Endothelial cell of umbilical vein (primary cell): ENCODE measurements around the gene HYAL3. TPM values are rescaled to one million over a fixed set of nuclear protein-coding genes. Genes with fewer than 3 reads are reported as not detected.

ENCODE experiments used
- BruUV-seq: library from RNA; stranded (reverse); fragments of 400-500 nt; replicated peaks from 2 replicates; lab custom pipeline; 2021; lab: Mats Ljungman, UMichigan
- CTCF ChIA-PET: fragments of 300-600, 350-600 bp; sonication (Branson Sonifier 250); formaldehyde crosslinking; loops from one replicate; lab custom pipeline; 2021; ENCODE audit warnings: antibody characterized with exemption, inconsistent platforms; lab: Charles Lee
- POLR2A ChIA-PET: fragments of 300-600, 350-600 bp; sonication (Branson Sonifier 250); formaldehyde crosslinking; loops from one replicate; lab custom pipeline; 2021; ENCODE audit warnings: antibody characterized with exemption, inconsistent platforms; lab: Charles Lee
- DNase-seq: peaks from one replicate; pipeline ENCODE4 v3.0.0-alpha.2; 2011; ENCODE audit warnings: low read depth, low spot score
- FAIRE-seq: peaks from 2 replicates; lab custom pipeline; 2011; peaks lifted over from hg19 to GRCh38; lab: Jason Lieb, UNC
- H2AFZ ChIP-seq: 2 replicates; pipeline ENCODE4 v1.6.0; 2012; ENCODE audit warnings: low read depth, low read length, control low read depth, inconsistent platforms
- H3K27ac ChIP-seq: 2 replicates; pipeline ENCODE4 v1.5.1; 2011; ENCODE audit warnings: low read depth, mild to moderate bottlenecking, control low read depth, low read length, moderate library complexity; ENCODE audit not compliant: insufficient read depth
- H3K27me3 ChIP-seq, 2 experiments: 2 replicates each; pipeline versions ENCODE4 v1.6.0 to v1.6.1; 2011; ENCODE audit warnings: low read length in 2 of 2, mixed read lengths in 1 of 2; ENCODE audit not compliant: control insufficient read depth in 2 of 2, insufficient read depth in 2 of 2
- H3K36me3 ChIP-seq, 2 experiments: 2 replicates in 1 of 2; 3 replicates in 1 of 2; pipeline ENCODE4 v1.5.1; 2011; ENCODE audit warnings: low read length in 2 of 2, mild to moderate bottlenecking in 1 of 2, moderate library complexity in 1 of 2; ENCODE audit not compliant: control insufficient read depth in 2 of 2, insufficient read depth in 2 of 2; ENCODE audit errors: extremely low read depth in 1 of 2
- H3K4me1 ChIP-seq: 3 replicates; pipeline ENCODE4 v1.5.1; 2011; ENCODE audit warnings: mild to moderate bottlenecking, low read length; ENCODE audit not compliant: control insufficient read depth, insufficient read depth; ENCODE audit errors: extremely low read depth
- H3K4me2 ChIP-seq: 2 replicates; pipeline ENCODE4 v1.6.1; 2011; ENCODE audit warnings: low read length, control low read depth, mixed read lengths; ENCODE audit not compliant: insufficient read depth
- H3K4me3 ChIP-seq, 3 experiments: fragments of 200-600 bp in 1 of 3; sonication (generic), shearing (Covaris generic) in 1 of 3; replicated peaks in 1 of 3; 2 replicates each; pipeline ENCODE4 v1.5.1; 2011 to 2016; ENCODE audit warnings: control low read depth in 3 of 3, low read length in 3 of 3, mild to moderate bottlenecking in 2 of 3, inconsistent platforms in 1 of 3, low read depth in 1 of 3, moderate library complexity in 1 of 3; ENCODE audit not compliant: insufficient read depth in 1 of 3
- H3K79me2 ChIP-seq: 2 replicates; pipeline ENCODE4 v1.6.0; 2012; ENCODE audit warnings: low read length, inconsistent platforms; ENCODE audit not compliant: control insufficient read depth, insufficient read depth
- H3K9ac ChIP-seq: replicated peaks from 2 replicates; pipeline ENCODE3; 2011; ENCODE audit warnings: low read length, control low read depth; ENCODE audit not compliant: insufficient read depth; ENCODE audit errors: extremely low read depth
- H3K9me1 ChIP-seq: replicated peaks from 3 replicates; pipeline ENCODE4 v1.6.0; 2011; ENCODE audit warnings: mild to moderate bottlenecking, low read length; ENCODE audit not compliant: control insufficient read depth, insufficient read depth; ENCODE audit errors: extremely low read depth
- H3K9me3 ChIP-seq: replicated peaks from 2 replicates; pipeline ENCODE4 v1.5.1; 2012; ENCODE audit warnings: low read length, inconsistent platforms; ENCODE audit not compliant: control insufficient read depth, insufficient read depth
- H4K20me1 ChIP-seq: replicated peaks from 2 replicates; pipeline ENCODE3; 2011; ENCODE audit warnings: mild to moderate bottlenecking, low read length; ENCODE audit not compliant: control insufficient read depth, insufficient read depth; ENCODE audit errors: extremely low read depth
- CTCF ChIP-seq, 2 donors: IDR thresholded peaks; 1 replicate in 1 of 2; 2 replicates in 1 of 2; pipeline ENCODE4 v1.5.1; 2011; ENCODE audit warnings: low read length in 2 of 2, mild to moderate bottlenecking in 2 of 2, moderate library complexity in 2 of 2, control low read depth in 1 of 2, inconsistent platforms in 1 of 2, low read depth in 1 of 2; ENCODE audit not compliant: insufficient read depth in 1 of 2; ENCODE audit errors: extremely low read depth in 1 of 2
- EZH2 ChIP-seq: IDR thresholded peaks from 2 replicates; pipeline ENCODE4 v1.6.1; 2012; ENCODE audit warnings: borderline replicate concordance, low read depth, mild to moderate bottlenecking, moderate library complexity, low read length, inconsistent platforms; ENCODE audit not compliant: severe bottlenecking
- FOS ChIP-seq: IDR thresholded peaks from 2 replicates; pipeline ENCODE4 v1.6.1; 2011; ENCODE audit warnings: mild to moderate bottlenecking, low read length, moderate library complexity, borderline replicate concordance; ENCODE audit not compliant: insufficient read depth
- GATA2 ChIP-seq: IDR thresholded peaks from 2 replicates; pipeline ENCODE4 v1.7.0; 2011; ENCODE audit warnings: low read depth, mild to moderate bottlenecking, moderate library complexity, mixed read lengths, low read length; ENCODE audit not compliant: insufficient read length, insufficient read depth
- JUN ChIP-seq: IDR thresholded peaks from 2 replicates; pipeline ENCODE4 v1.6.1; 2011; ENCODE audit warnings: borderline replicate concordance, low read depth; ENCODE audit not compliant: insufficient read length, insufficient read depth
- MAX ChIP-seq: IDR thresholded peaks from 2 replicates; pipeline ENCODE4 v1.6.1; 2011; ENCODE audit not compliant: insufficient read depth, insufficient read length
- MYC ChIP-seq: IDR thresholded peaks from one replicate; pipeline ENCODE4 v1.6.1; 2011; ENCODE audit warnings: mild to moderate bottlenecking, low read depth, low read length
- POLR2A ChIP-seq: IDR thresholded peaks from 2 replicates; pipeline ENCODE4 v1.6.1; 2012; ENCODE audit warnings: low read depth, mild to moderate bottlenecking, control low read depth, low read length
- POLR2AphosphoS5 ChIP-seq: IDR thresholded peaks from 2 replicates; pipeline ENCODE4 v1.6.1; 2012; ENCODE audit warnings: low read depth, mild to moderate bottlenecking, control low read depth, low read length, moderate library complexity; ENCODE audit not compliant: insufficient read depth
- dilution Hi-C: fragments of 300-500 bp; cut with MboI; formaldehyde crosslinking; loops from one replicate; pipeline ENCODE4 v1.15.0; 2019; ENCODE audit warnings: low sequenced_read_pairs; ENCODE audit not compliant: extremely low pct_ligation_motif_present
- intact Hi-C: fragments of 100-400 bp; cut with micrococcal nuclease; formaldehyde crosslinking; loops from one replicate; pipeline ENCODE4 v1.10.0; 2022
- polyA plus RNA-seq, 4 experiments: library from polyadenylated mRNA; depleted of rRNA in 3 of 4; stranded (reverse) in 3 of 4; unstranded in 1 of 4; fragments of >200 nt; gene quantifications; 2 replicates each; pipeline versions ENCODE4 v1.2.1 to v1.2.3, GENCODE V29; 2011 to 2012; ENCODE audit warnings: missing spikeins in 1 of 4
- total RNA-seq: library from RNA; stranded (reverse); gene quantifications from 2 replicates; pipeline ENCODE4 v1.2.3, GENCODE V29; 2021

HYAL3 gene
- total and polyA plus RNA-seq, 2 donors (not counting 3 experiments of a cell fraction or from before 2014, with no cell fraction given), result 4.8 to 11.5 TPM

GRCh38 chr3:50254577-50255250, 44.5 kb downstream of the HYAL3 start:
- peaks cover 64% of the 10 kb centered on the region for H3K4me1 ChIP-seq
- dilution Hi-C loops, result no loop called here
- DNase-seq (peak; percentile 91), FAIRE-seq (peak; percentile 97)
- peak overlapping the region; percentile 98 for H3K27ac ChIP-seq
- intact Hi-C loops, result loop anchor here (1.0 to 2.0 kb wide), 4 partner anchors 8 to 38 kb away; partner anchors contain the start of gene IFRD2
- H3K9me3 ChIP-seq, result no peaks in the 10 kb centered on the region
- TSS peak; percentile 98 for BruUV-seq
- peak overlapping the region; percentile 67 for H3K9ac ChIP-seq
- TF ChIP-seq FOS (peak; percentile 68), JUN (peak; percentile 87), MAX (peak; percentile 66), MYC (peak; percentile 82), CTCF (IDR thresholded peaks at IDR 0.05; ENCODE audit: extremely low read depth in 1 of 2, insufficient read depth in 1 of 2, low read depth in 1 of 2, low read length in 2 of 2) (no peak), POLR2A (peak; percentile 42), GATA2 (no peak), POLR2AphosphoS5 (peak; percentile 83), EZH2 (no peak)
- no peak overlapping the region for H3K4me3 ChIP-seq
- peaks cover 16 to 65% of the 10 kb centered on the region in 2 experiments for H3K36me3 ChIP-seq
- peaks cover 62% of the 10 kb centered on the region for H3K79me2 ChIP-seq
- H3K27me3 ChIP-seq, result no peaks in the 10 kb centered on the region
- peak overlapping the region; percentile 17 for H3K4me2 ChIP-seq
- no peaks in the 10 kb centered on the region for H3K9me1 ChIP-seq
- no peaks in the 10 kb centered on the region for H4K20me1 ChIP-seq
- no peak overlapping the region for H2AFZ ChIP-seq
- CTCF ChIA-PET, result interaction anchor here (0.7 to 8.6 kb wide), 6 partner anchors 8 to 60 kb away, joined by 3 to 98 read pairs (median 10); partner anchors contain the start of gene GNAI2
- POLR2A ChIA-PET, result interaction anchor here (1.3 to 1.4 kb wide), 2 partner anchors 11 to 19 kb away, joined by 3 to 4 read pairs; partner anchors contain the start of gene GNAI2
